Stimulated activated CD4-positive, alpha-beta T cell treated with anti-CD3 and anti-CD28 coated beads, Interleukin-12 subunit alpha, Interleukin-12 subunit beta, amount 100 ng/mL, for 48 hours (primary cell): ENCODE data around the gene C1orf115.
"Not testable (repeated sequence)": the region's sequence is repeated elsewhere in the genome, so short reads cannot be mapped to it uniquely, and the experiment has no call there.

Experiments used
- DNase-seq, 3 donors: peaks; one replicate each; pipeline ENCODE4 v3.0.0-alpha.2; 2020; ENCODE audit warnings: low read depth in 2 of 3, low spot score in 1 of 3

C1orf115 gene

GRCh38 chr1:220690140-220691052 is at the start of gene C1orf115:
C1orf115 (plus strand) TSS chr1:220690363; CDS start chr1:220690403, 40 bp downstream.
- peak; percentile 64 to 69 (median 65) for DNase-seq

GRCh38 chr1:220642285-220642684 is 47.9 kb upstream of the C1orf115 start:
- DNase-seq: no peak

GRCh38 chr1:220652995-220653394 is 37.2 kb upstream of the C1orf115 start:
- no peak for DNase-seq

- no peak for DNase-seq
These were observed 34.7 kb upstream of the C1orf115 start for GRCh38 chr1:220655509-220655908.

GRCh38 chr1:220655961-220656740 is 34.0 kb upstream of the C1orf115 start:
- no peak for DNase-seq

- DNase-seq: no peak
These were observed 23.8 kb upstream of the C1orf115 start for GRCh38 chr1:220666349-220666748.

GRCh38 chr1:220669005-220669404 is 21.2 kb upstream of the C1orf115 start:
- DNase-seq: no peak

GRCh38 chr1:220670365-220670764 is 19.8 kb upstream of the C1orf115 start:
- DNase-seq: no peak

- no peak for DNase-seq
These were observed 16.2 kb upstream of the C1orf115 start for GRCh38 chr1:220673921-220674320.

GRCh38 chr1:220677251-220677650 is 12.9 kb upstream of the C1orf115 start:
- no peak for DNase-seq

GRCh38 chr1:220680085-220680687 is 10.0 kb upstream of the C1orf115 start:
- DNase-seq: no peak

GRCh38 chr1:220681220-220681880 is 8.8 kb upstream of the C1orf115 start:
- no peak for DNase-seq

GRCh38 chr1:220682901-220683576 is 7.1 kb upstream of the C1orf115 start:
- no peak for DNase-seq

GRCh38 chr1:220683716-220684115 is 6.4 kb upstream of the C1orf115 start:
- DNase-seq: not testable (repeated sequence)

- DNase-seq: no peak
These were observed 5.3 kb upstream of the C1orf115 start for GRCh38 chr1:220684890-220685289.

- DNase-seq: no peak
These were observed 4.3 kb upstream of the C1orf115 start for GRCh38 chr1:220685879-220686278.

- no peak for DNase-seq
These were observed 2.4 kb upstream of the C1orf115 start for GRCh38 chr1:220687809-220688208.

- DNase-seq: no peak
These were observed 497 bp upstream of the C1orf115 start for GRCh38 chr1:220689666-220690065.

GRCh38 chr1:220691053-220691684 is 1.0 kb downstream of the C1orf115 start:
- DNase-seq: no peak
